GM19452 (cell line): ENCODE data around the gene SACS.

Experiments
- ATAC-seq: cut with Tn5 transposase; IDR thresholded peaks from one replicate; pipeline ENCODE4 v1.9.1; 2021; ENCODE audit not compliant: unreplicated experiment

Gene SACS

DNA sequence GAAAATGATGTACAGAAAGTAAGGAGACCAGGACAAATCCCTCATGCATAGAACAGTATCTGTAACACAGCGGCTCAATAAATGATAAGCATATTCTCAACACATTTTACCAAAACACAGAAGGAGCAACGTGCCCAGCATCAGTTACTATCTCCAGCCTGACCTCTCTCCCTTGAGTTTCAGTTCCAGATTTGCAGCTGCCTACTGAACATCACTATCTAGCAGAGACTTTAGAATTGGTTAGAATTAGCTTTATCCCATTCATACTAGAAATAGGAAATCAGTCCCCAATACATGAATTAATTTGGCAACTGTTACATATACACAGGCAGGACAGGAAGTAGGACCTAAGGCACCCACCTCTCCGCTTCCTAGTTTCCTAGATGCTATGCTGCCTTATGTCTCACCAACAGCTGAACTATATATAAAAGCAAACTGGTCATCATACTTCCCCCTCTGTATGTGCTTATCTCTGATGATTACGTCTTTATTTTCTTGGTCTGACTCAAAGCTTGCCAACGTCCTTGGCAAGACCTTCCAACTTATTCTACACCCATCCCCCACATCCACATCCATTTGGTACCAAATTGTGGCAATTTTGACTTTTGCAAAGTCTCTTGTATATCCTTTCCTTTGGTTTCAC lies 61.1 kb downstream of the SACS start:
- no peak for ATAC-seq

GRCh38 chr13:23367907-23368306 lies 65.6 kb downstream of the SACS start:
- no peak for ATAC-seq

GRCh38 chr13:23365652-23366051 lies 67.8 kb downstream of the SACS start:
- no peak for ATAC-seq

- ATAC-seq: no peak
Measured at GRCh38 chr13:23359882-23360281, 73.6 kb downstream of the SACS start.

DNA sequence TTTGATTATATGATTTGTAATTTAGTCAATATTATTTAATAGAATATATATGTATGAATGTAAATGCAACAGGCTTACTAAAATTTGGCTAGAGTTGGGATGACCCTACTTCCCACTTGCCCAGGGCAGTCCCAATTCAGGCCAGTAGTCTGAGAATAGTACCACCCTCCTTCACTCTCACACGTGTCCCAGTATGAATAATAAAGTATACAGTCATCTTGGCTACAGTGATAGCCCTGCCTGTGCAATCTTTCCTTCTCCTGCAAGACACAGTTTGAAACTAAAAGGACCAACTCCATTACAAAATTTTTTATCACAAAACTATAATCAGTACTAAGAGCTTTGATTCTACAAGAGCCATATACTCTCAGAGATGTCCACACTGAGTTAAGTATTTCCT lies 76.2 kb downstream of the SACS start:
- no peak for ATAC-seq

- no peak for ATAC-seq
Measured at GRCh38 chr13:23356368-23356767, 77.1 kb downstream of the SACS start.

DNA sequence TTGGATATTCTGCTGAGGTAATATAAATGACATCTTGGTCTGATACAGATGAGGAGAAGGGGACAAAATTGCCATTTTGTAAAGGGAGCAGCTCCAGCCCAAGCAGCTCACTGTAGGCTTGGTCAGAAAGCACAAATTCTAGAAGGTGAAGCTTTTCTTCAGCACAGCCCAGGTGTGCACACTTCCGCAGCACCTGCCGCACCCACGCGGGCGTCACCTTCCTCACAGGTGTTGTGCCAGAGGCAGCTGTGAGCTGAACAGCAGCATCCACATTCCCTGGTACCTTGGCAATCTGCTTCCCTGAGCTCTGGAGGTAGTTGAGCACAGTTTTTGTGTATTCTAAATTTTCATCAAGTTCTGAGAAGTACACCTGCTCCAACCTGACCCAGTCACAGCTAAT lies 79.0 kb downstream of the SACS start:
- ATAC-seq: no peak

GRCh38 chr13:23352161-23352560 lies 81.3 kb downstream of the SACS start:
- no peak for ATAC-seq

GRCh38 chr13:23350009-23350408 lies 83.5 kb downstream of the SACS start:
- ATAC-seq: no peak

GRCh38 chr13:23349161-23349897 lies 84.2 kb downstream of the SACS start:
- no peak for ATAC-seq

- no peak for ATAC-seq
Measured at GRCh38 chr13:23348262-23349127, 85.0 kb downstream of the SACS start.

GRCh38 chr13:23347601-23348000 lies 85.9 kb downstream of the SACS start:
- no peak for ATAC-seq

DNA sequence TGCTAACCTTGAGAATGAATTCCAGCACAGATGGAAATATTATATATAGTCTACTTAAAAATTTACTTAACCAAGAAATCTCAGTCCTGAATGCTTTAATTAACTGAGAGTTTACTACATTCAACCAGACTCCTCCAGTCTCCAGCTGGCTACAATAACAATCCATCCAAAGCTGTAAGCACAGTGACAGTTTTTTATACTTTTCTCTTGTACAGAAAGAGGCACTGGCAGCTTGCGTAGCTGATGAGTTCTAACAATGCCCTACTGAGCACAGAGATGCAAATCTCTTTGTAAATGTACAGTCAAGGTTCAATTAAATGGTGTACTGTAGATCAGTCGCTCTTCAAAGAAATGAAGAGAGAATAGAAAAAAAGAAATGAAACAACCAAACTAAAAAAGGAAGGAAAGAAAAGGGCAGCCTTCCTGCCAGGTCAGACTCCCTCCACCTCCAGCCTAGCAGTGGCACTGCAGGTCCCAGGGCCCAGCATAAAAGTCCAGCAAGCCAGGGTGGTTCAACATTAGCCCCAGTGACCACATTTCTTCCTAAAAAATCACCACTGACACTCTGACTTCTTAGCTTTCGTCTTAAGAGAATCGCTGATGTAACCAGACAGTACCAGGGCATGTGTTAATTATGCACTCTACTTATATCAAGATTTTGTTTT lies 88.4 kb downstream of the SACS start:
- ATAC-seq: no peak

- no peak for ATAC-seq
Measured at GRCh38 chr13:23339225-23339624, 94.3 kb downstream of the SACS start.

- ATAC-seq: no peak
Measured at GRCh38 chr13:23330356-23330755, 103.1 kb downstream of the SACS start.

DNA sequence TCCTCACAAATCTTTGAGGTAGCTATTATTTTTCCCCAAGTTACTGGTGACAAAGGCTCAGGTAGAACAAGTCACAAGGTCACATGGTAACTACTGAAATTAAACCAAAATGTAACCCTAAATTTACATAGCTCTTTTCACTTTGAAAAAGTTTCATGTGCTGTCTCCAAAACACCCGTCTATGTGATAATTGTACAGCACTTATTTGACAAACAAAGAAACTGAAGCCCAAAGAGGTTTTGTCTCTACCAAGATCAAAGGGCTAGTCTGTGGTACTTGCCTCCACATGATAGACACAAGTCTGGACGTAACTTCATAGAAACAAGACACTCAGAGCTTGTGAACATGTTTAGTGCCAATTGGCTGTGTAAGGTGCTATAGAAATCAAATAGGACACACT lies 108.3 kb downstream of the SACS start:
- no peak for ATAC-seq

GRCh38 chr13:23323946-23324709 lies 109.4 kb downstream of the SACS start:
- no peak for ATAC-seq

DNA sequence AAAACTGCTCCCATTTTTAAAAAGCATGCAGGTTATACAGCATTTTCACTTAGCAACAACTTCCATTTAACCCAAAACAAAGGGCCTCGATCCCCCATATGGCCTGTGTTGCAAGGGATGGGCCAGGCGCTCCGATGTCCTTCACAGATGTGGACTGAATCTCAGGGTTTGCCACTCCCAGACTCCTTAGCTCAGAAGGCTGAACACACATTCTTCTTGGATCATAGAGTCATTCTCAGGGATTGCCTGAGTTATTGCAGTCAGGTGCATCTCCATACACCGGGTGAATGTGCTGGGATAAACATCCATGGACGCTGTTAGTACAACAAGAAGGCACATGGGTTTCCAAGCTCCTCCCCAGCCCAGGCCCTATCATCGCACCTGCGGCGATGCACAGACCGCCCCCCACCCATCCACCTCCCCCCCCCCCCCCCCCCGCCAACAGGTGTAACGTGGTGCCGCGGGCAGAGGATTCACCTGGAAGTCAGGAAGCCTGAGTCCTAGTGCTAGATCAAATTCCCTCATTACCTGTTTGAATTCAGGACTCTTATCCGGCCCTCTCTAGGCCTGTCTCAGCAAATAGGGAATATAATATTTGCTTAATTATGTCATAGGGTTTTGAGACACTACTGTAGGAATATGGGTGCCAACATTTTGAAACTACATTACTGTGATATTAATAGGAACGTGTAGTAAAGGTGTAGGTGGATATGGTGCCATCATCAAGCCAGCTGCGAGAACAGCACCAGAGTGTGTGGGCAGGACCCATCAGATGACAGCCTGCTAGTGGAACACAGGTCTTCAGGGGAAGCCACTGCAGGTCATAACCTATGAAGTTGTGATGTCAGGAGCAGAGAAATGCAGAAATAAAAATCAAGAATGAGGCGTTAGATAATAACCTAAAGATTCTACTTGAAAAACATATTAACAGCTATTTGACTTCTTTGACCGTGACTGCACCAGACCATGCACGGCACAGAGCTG lies 110.9 kb downstream of the SACS start:
- no peak for ATAC-seq

- peak; percentile 81 for ATAC-seq
Measured at GRCh38 chr13:23321535-23322241, 111.8 kb downstream of the SACS start.
